Measurements from ENCODE around the gene FMNL2. TPM values are rescaled to one million over a fixed set of nuclear protein-coding genes. Genes with fewer than 3 reads are reported as not detected.

FMNL2 gene
- total RNA-seq, 1 donor from 2014 or later, result 166 TPM

DNA sequence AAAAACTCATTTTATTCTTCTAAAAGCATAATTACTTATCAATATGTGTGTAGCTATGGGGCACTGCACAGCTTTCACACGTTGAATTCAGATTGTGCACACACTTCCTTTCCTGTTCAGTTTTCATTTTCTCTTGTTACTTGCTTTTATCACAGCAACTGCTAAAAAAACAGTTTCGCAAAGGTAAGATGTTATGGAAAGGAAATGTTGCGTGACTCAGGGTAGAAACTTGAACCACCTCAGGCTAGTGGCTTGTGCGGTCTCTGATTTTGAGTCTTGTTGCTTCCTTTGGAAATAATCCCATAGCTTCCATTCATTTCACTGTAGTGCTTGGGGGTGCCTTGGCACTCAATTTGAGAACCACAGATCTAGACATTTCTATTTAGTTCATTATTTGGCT lies 171.9 kb downstream of the FMNL2 start:
- Mint-ChIP-seq H3K27ac (ENCODE audit: unreplicated experiment) (no peak overlapping the region), H3K9me3 (ENCODE audit: unreplicated experiment) (peaks cover 11% of the 10 kb centered on the region), H3K27me3 (ENCODE audit: unreplicated experiment) (peaks cover 7% of the 10 kb centered on the region), H3K36me3 (ENCODE audit: unreplicated experiment) (no peaks in the 10 kb centered on the region), H3K4me1 (ENCODE audit: low read depth, unreplicated experiment) (peaks cover 21% of the 10 kb centered on the region), H3K4me3 (ENCODE audit: unreplicated experiment) (no peak overlapping the region)
- no peak for DNase-seq
- TF ChIP-seq CTCF (IDR thresholded peaks at IDR 0.05; ENCODE audit: partially characterized antibody, unreplicated experiment), result no peak

- no peak for TF ChIP-seq CTCF (IDR thresholded peaks at IDR 0.05; ENCODE audit: partially characterized antibody, unreplicated experiment)
- Mint-ChIP-seq H3K4me1 (ENCODE audit: low read depth, unreplicated experiment) (peaks cover 20% of the 10 kb centered on the region), H3K9me3 (ENCODE audit: unreplicated experiment) (peaks cover 7% of the 10 kb centered on the region), H3K27me3 (ENCODE audit: unreplicated experiment) (peaks cover 4% of the 10 kb centered on the region), H3K27ac (ENCODE audit: unreplicated experiment) (no peak overlapping the region), H3K36me3 (ENCODE audit: unreplicated experiment) (no peaks in the 10 kb centered on the region), H3K4me3 (ENCODE audit: unreplicated experiment) (no peak overlapping the region)
- DNase-seq, result no peak
These were observed 172.9 kb downstream of the FMNL2 start for GRCh38 chr2:152507907-152508306.

GRCh38 chr2:152508446-152508845 lies 173.5 kb downstream of the FMNL2 start:
- Mint-ChIP-seq H3K36me3 (ENCODE audit: unreplicated experiment) (no peaks in the 10 kb centered on the region), H3K4me1 (ENCODE audit: low read depth, unreplicated experiment) (peaks cover 23% of the 10 kb centered on the region), H3K27me3 (ENCODE audit: unreplicated experiment) (peaks cover 2% of the 10 kb centered on the region), H3K27ac (ENCODE audit: unreplicated experiment) (no peak overlapping the region), H3K9me3 (ENCODE audit: unreplicated experiment) (peaks cover 4% of the 10 kb centered on the region), H3K4me3 (ENCODE audit: unreplicated experiment) (no peak overlapping the region)
- no peak for DNase-seq
- no peak for TF ChIP-seq CTCF (IDR thresholded peaks at IDR 0.05; ENCODE audit: partially characterized antibody, unreplicated experiment)

DNA sequence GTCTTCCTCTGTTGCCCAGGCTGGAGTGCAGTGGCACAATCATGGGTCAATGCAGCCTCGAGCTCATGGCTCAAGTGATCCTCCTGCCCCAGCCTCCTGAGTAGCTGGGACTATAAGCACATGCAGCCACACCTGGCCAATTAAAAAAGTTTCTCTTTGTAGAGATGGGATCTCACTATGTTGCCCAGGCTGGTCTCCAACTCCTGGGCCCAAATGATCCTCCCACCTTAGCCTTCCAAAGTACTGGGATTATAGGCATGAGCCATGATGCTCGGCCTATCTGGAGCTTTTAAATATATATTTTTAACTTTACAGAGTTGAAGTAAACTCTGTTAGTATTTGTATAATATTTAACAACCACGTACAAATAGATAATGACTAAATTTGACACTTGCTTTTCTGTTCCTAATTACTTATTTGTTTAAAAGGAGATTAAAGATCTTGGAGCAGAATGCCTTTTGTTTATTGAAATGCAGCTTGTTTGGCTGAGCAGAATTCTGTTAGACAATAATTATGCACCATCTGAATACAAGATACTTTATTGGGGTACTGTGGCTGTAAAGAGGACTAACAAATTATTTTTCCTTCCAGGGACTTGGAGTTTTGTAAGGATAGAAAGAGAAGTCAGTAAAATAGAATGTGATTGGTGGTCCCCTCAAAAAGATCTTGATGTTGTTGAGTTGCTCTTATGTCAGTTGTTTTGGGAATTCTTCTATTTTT lies 175.0 kb downstream of the FMNL2 start:
- Mint-ChIP-seq H3K4me3 (ENCODE audit: unreplicated experiment) (no peak overlapping the region), H3K27ac (ENCODE audit: unreplicated experiment) (no peak overlapping the region), H3K27me3 (ENCODE audit: unreplicated experiment) (peaks cover 2% of the 10 kb centered on the region), H3K36me3 (ENCODE audit: unreplicated experiment) (no peaks in the 10 kb centered on the region), H3K4me1 (ENCODE audit: low read depth, unreplicated experiment) (peaks cover 27% of the 10 kb centered on the region), H3K9me3 (ENCODE audit: unreplicated experiment) (peaks cover 1% of the 10 kb centered on the region)
- TF ChIP-seq CTCF (IDR thresholded peaks at IDR 0.05; ENCODE audit: partially characterized antibody, unreplicated experiment), result no peak
- no peak for DNase-seq

- Mint-ChIP-seq H3K27me3 (ENCODE audit: unreplicated experiment) (peaks cover 2% of the 10 kb centered on the region), H3K9me3 (ENCODE audit: unreplicated experiment) (peaks cover 4% of the 10 kb centered on the region), H3K4me1 (ENCODE audit: low read depth, unreplicated experiment) (peaks cover 30% of the 10 kb centered on the region), H3K4me3 (ENCODE audit: unreplicated experiment) (no peak overlapping the region), H3K27ac (ENCODE audit: unreplicated experiment) (no peak overlapping the region), H3K36me3 (ENCODE audit: unreplicated experiment) (no peaks in the 10 kb centered on the region)
- no peak for TF ChIP-seq CTCF (IDR thresholded peaks at IDR 0.05; ENCODE audit: partially characterized antibody, unreplicated experiment)
- DNase-seq, result no peak
These were observed 175.6 kb downstream of the FMNL2 start for GRCh38 chr2:152510621-152511020.

All from glutamatergic neuron (in vitro differentiated cells).